SU-DHL-6 (cell line): ENCODE measurements around the gene CEP41.
A peak's percentile ranks its signal among the peaks of the same experiment; 100 is the strongest.

Source experiments
- H2AFZ ChIP-seq: fragments of 200-600 bp; sonication (generic); 2 replicates; pipeline ENCODE4 v1.6.1; 2014; ENCODE audit warnings: low read depth, mild to moderate bottlenecking, moderate library complexity, mixed read lengths, antibody characterized with exemption, low read length; ENCODE audit not compliant: severe bottlenecking
- H3F3A ChIP-seq: fragments of 200-600 bp; shearing (Covaris generic); 2 replicates; pipeline ENCODE4 v1.6.0; 2016; ENCODE audit warnings: antibody characterized with exemption, mild to moderate bottlenecking; ENCODE audit not compliant: insufficient read depth
- H3K27ac ChIP-seq: fragments of 200-600 bp; sonication (generic); 2 replicates; pipeline ENCODE4 v1.5.1; 2016; ENCODE audit warnings: low read depth, mild to moderate bottlenecking, low read length, moderate library complexity, mixed read lengths
- H3K27me3 ChIP-seq: fragments of 200-600 bp; sonication (generic), shearing (Covaris generic); 2 replicates; pipeline ENCODE4 v1.6.0; 2014; ENCODE audit warnings: mild to moderate bottlenecking, low read length
- H3K36me3 ChIP-seq: fragments of 200-600 bp; sonication (generic); 2 replicates; pipeline ENCODE4 v1.6.1; 2014; ENCODE audit warnings: mild to moderate bottlenecking, low read length, mixed read lengths
- H3K4me2 ChIP-seq: fragments of 300-600, 200-600 bp; shearing (Covaris generic), sonication (generic); 2 replicates; pipeline ENCODE4 v1.6.0; 2014; ENCODE audit warnings: low read length, low read depth, mild to moderate bottlenecking; ENCODE audit not compliant: poor library complexity, severe bottlenecking
- H3K4me3 ChIP-seq: fragments of 200-600 bp; sonication (generic); 2 replicates; pipeline ENCODE4 v1.5.1; 2014; ENCODE audit warnings: antibody characterized with exemption, low read length, mild to moderate bottlenecking, mixed read lengths; ENCODE audit not compliant: insufficient read depth, poor library complexity, severe bottlenecking
- H3K79me2 ChIP-seq: fragments of 200-600 bp; sonication (generic); 2 replicates; pipeline ENCODE4 v1.6.1; 2014; ENCODE audit warnings: mild to moderate bottlenecking, low read length, moderate library complexity; ENCODE audit not compliant: insufficient read depth
- H3K9ac ChIP-seq: fragments of 200-600 bp; sonication (generic); 2 replicates; pipeline ENCODE4 v1.7.0; 2014; ENCODE audit warnings: mild to moderate bottlenecking, low read length
- H3K9me2 ChIP-seq: fragments of 200-600 bp; sonication (generic); replicated peaks from 2 replicates; pipeline ENCODE4 v1.6.1; 2014; ENCODE audit warnings: low read length; ENCODE audit not compliant: insufficient read depth
- H3K9me3 ChIP-seq: fragments of 200-600 bp; sonication (generic); 2 replicates; pipeline ENCODE4 v1.6.1; 2014; ENCODE audit warnings: low read length, mixed read lengths; ENCODE audit not compliant: insufficient read depth
- H4K20me1 ChIP-seq: fragments of 200-600 bp; sonication (generic); 2 replicates; pipeline ENCODE4 v1.6.1; 2014; ENCODE audit warnings: low read depth, mild to moderate bottlenecking, antibody characterized with exemption, low read length, moderate library complexity, mixed read lengths
- EZH2phosphoT487 ChIP-seq: fragments of 200-600 bp; sonication (generic), shearing (Covaris generic); conservative IDR thresholded peaks from 2 replicates; pipeline ENCODE4 v1.6.1; 2018; ENCODE audit warnings: mild to moderate bottlenecking, antibody characterized with exemption, low read length, moderate library complexity, mixed read lengths
- TF ChIP-seq, protein P1 (sequence below): fragments of 200-600 bp; sonication (generic); IDR thresholded peaks from one replicate; pipeline ENCODE4 v1.5.1; 2017; ENCODE audit warnings: antibody characterized with exemption, mild to moderate bottlenecking, low read length, moderate library complexity; ENCODE audit not compliant: insufficient read depth, poor library complexity, severe bottlenecking

CEP41 gene

GRCh38 chr7:130440527-130441365 is at the start of gene CEP41:
Gene CEP41, minus strand, starts transcription at chr7:130441016. Its CDS starts 50 bp downstream, at chr7:130440966.
- TF ChIP-seq EZH2phosphoT487, result no peak
- Histone ChIP-seq H3K79me2 (peaks cover 10% of the 10 kb centered on the region), H3K9me2 (no peaks in the 10 kb centered on the region), H2AFZ (peak within 1 kb of the TSS; percentile 94), H3K4me2 (peak within 1 kb of the TSS; percentile 67), H4K20me1 (no peaks in the 10 kb centered on the region), H3K4me3 (peak within 1 kb of the TSS; percentile 81), H3K27ac (peak within 1 kb of the TSS; percentile 77), H3K9me3 (no peaks in the 10 kb centered on the region), H3K9ac (peak within 1 kb of the TSS; percentile 73), H3K36me3 (no peaks in the 10 kb centered on the region), H3F3A (peaks cover 10% of the 10 kb centered on the region; the same call in 1 of the 2 replicates), H3K27me3 (no peaks in the 10 kb centered on the region)

DNA sequence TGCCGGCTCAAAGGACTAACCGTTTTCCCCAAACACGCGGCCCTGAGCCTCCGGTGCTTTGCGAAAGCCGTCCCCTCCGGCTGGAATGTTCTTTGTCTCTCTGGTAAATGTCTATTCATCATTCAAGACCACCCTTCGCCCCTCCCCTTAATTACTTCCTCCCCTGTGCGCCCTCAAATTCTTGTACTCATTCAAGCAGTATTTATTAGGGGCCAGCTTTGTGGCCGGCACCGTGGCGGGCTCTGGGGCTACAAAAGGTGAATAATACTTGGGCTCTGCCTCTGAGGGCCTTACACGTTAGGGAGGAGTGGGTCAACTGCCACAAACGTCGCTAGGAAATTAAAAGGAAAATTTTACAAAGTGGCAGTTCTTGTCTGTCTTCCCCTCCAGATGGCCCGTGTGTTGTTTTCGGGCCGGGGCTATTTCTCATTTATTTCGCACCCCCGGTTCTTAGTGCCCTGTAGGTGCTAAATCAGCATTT is 49.5 kb upstream of the CEP41 start:
- Histone ChIP-seq H2AFZ (no peak overlapping the region), H3K36me3 (no peaks in the 10 kb centered on the region), H3K27me3 (no peaks in the 10 kb centered on the region), H4K20me1 (no peaks in the 10 kb centered on the region), H3K27ac (no peak overlapping the region), H3K9me3 (peaks cover 7% of the 10 kb centered on the region; the same call in 1 of the 2 replicates), H3F3A (peaks cover 7% of the 10 kb centered on the region; the same call in 1 of the 2 replicates), H3K4me3 (no peak overlapping the region), H3K9ac (no peak overlapping the region), H3K4me2 (no peak overlapping the region), H3K79me2 (no peaks in the 10 kb centered on the region), H3K9me2 (no peaks in the 10 kb centered on the region)
- TF ChIP-seq, protein P1, sequence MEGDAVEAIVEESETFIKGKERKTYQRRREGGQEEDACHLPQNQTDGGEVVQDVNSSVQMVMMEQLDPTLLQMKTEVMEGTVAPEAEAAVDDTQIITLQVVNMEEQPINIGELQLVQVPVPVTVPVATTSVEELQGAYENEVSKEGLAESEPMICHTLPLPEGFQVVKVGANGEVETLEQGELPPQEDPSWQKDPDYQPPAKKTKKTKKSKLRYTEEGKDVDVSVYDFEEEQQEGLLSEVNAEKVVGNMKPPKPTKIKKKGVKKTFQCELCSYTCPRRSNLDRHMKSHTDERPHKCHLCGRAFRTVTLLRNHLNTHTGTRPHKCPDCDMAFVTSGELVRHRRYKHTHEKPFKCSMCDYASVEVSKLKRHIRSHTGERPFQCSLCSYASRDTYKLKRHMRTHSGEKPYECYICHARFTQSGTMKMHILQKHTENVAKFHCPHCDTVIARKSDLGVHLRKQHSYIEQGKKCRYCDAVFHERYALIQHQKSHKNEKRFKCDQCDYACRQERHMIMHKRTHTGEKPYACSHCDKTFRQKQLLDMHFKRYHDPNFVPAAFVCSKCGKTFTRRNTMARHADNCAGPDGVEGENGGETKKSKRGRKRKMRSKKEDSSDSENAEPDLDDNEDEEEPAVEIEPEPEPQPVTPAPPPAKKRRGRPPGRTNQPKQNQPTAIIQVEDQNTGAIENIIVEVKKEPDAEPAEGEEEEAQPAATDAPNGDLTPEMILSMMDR, result no peak
- TF ChIP-seq EZH2phosphoT487, result no peak

- no peak overlapping the region for H3K4me3 ChIP-seq
- H3F3A ChIP-seq, result peaks cover 7% of the 10 kb centered on the region; the same call in 1 of the 2 replicates
- H3K9me2 ChIP-seq, result no peaks in the 10 kb centered on the region
- no peaks in the 10 kb centered on the region for H3K79me2 ChIP-seq
- no peak overlapping the region for H2AFZ ChIP-seq
- TF ChIP-seq, protein P1, result no peak
- no peak for TF ChIP-seq EZH2phosphoT487
- peaks cover 7% of the 10 kb centered on the region; the same call in 1 of the 2 replicates for H3K9me3 ChIP-seq
- H3K27ac ChIP-seq, result no peak overlapping the region
- H3K9ac ChIP-seq, result no peak overlapping the region
- no peaks in the 10 kb centered on the region for H3K36me3 ChIP-seq
- H3K4me2 ChIP-seq, result no peak overlapping the region
- H3K27me3 ChIP-seq, result no peaks in the 10 kb centered on the region
- no peaks in the 10 kb centered on the region for H4K20me1 ChIP-seq
Observed at GRCh38 chr7:130489140-130489983, 48.5 kb upstream of the CEP41 start.
